GM21723 (cell line): ENCODE data around the gene EPS8L2.

ENCODE experiments used
- ATAC-seq: cut with Tn5 transposase; IDR thresholded peaks from one replicate; pipeline ENCODE4 v1.9.1; 2021; ENCODE audit warnings: mild to moderate bottlenecking, moderate library complexity; ENCODE audit not compliant: unreplicated experiment

Gene EPS8L2

DNA sequence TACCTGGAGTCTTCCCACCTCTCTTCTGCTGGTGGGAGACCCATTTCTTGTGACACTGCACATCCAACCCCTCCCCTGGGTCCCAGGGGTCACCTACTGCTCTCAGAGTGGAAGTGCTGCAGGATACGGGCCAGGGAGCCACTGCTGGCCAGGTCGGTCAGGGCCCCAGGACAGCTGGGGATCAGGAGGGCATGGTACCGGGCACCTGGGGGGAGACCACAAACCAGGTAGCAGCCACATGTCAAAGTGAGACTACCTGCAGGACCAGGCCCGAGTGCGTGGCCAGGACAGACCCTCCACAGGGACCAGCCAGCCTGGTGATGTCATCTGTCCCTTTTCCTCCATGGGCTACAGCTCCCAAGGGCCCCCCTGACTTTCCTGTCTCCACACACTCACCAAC lies 67.4 kb downstream of the EPS8L2 start:
- no peak for ATAC-seq

DNA sequence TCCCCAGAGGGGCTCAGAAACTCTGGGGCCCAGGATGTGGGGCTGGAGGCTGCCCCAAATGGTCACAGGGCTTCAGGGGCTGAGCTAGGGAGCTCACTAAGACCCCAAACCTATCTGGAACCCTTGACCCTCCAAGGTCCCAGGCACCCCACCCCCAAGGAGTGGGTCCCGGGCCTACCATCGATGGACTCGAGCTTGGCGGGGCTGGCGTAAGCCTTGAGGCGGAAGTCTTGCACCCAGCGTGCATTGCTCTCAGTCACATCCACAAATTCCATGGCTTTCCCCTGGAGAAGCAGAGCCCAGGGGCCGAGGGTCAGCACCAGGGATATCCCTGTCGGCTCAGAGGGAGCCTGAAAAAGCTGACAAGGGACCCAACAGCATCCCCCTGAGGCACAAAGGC lies 67.8 kb downstream of the EPS8L2 start:
- no peak for ATAC-seq

DNA sequence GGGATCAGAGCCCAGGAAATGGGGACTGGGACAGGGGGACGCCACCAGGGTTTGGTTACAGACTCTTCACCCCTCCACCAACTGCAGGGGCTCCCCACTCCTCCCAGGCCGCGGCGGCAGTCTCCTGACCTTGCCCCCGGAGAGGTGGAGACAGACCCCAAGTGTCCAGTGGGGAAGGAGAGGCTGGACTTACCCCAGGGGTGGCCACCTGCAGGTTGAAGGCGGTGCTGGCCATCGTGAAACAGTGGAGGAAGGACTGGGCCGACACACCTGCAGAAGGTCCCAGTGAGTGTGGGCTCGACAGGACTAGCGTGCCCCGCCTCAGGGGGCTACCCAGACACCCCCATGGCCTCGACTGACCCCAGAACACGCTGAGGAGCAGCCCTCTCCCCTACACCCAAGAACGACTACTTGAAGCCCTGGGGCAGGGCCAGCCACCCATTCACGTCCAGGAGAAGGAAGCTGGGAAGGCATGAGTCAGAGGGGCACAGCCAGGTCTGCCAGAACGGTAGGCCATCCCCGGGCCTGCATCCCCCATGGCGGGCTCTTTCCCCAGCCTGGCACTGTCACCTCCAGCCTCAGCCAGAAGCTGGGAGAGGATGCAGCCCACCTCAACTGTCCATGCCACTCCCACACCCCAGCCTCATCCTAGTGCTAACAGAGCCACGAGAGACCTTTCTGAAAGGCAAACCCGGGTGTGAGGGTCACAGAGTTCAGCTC lies 69.0 kb downstream of the EPS8L2 start:
- ATAC-seq, result no peak

- no peak for ATAC-seq
These were observed 70.2 kb downstream of the EPS8L2 start for GRCh38 chr11:776263-776560.

GRCh38 chr11:776561-777287 lies 70.7 kb downstream of the EPS8L2 start:
- ATAC-seq, result peak; percentile 26
